Gastrocnemius medialis (tissue), 4 donors: Measurements from ENCODE around the gene GOLGA8S. TPM values are rescaled to one million over a fixed set of nuclear protein-coding genes. Genes with fewer than 3 reads are reported as not detected.

Experiments used
- ATAC-seq, 2 donors: fragments of 150-250 bp; one replicate each; pipeline ENCODE4 v1.9.1; 2016
- DNase-seq, 2 donors: peaks; one replicate each; pipeline ENCODE4 v3.0.0-alpha.2; 2019
- H3K27ac ChIP-seq, 4 donors: fragments of 200-600 bp; sonication (generic); 1 replicate in 1 of 4; 2 replicates in 3 of 4; pipeline ENCODE4 v1.5.1; 2016 to 2018; ENCODE audit warnings: mild to moderate bottlenecking in 2 of 4, moderate library complexity in 1 of 4
- H3K27me3 ChIP-seq, 3 donors: fragments of 200-600 bp; sonication (generic) in 2 of 3; 1 replicate in 1 of 3; 2 replicates in 2 of 3; pipeline versions ENCODE4 v1.5.1 to v1.6.0; 2016 to 2019; ENCODE audit warnings: mild to moderate bottlenecking in 1 of 3, moderate library complexity in 1 of 3
- H3K36me3 ChIP-seq, 2 donors: fragments of 200-600 bp; sonication (generic) in 1 of 2; one replicate each; pipeline ENCODE4 v1.5.1; 2017 to 2018
- H3K4me1 ChIP-seq, 2 donors: fragments of 200-600 bp; sonication (generic) in 1 of 2; one replicate each; pipeline ENCODE4 v1.5.1; 2016 to 2017; ENCODE audit warnings: mild to moderate bottlenecking in 2 of 2
- H3K4me3 ChIP-seq, 4 donors: fragments of 200-600 bp; sonication (generic) in 3 of 4; 1 replicate in 1 of 4; 2 replicates in 3 of 4; pipeline ENCODE4 v1.5.1; 2016 to 2019; ENCODE audit warnings: mild to moderate bottlenecking in 2 of 4
- H3K9me3 ChIP-seq, 3 donors: fragments of 200-600 bp; sonication (generic) in 2 of 3; 1 replicate in 1 of 3; 2 replicates in 2 of 3; pipeline ENCODE4 v1.5.1; 2016 to 2019
- POLR2A ChIP-seq, 2 donors: fragments of 450-650 bp; IDR thresholded peaks; one replicate each; pipeline ENCODE4 v1.6.1; 2017; ENCODE audit warnings: antibody characterized with exemption in 2 of 2, mild to moderate bottlenecking in 2 of 2, moderate library complexity in 2 of 2
- in situ Hi-C, 4 donors: fragments of 200-750 bp; cut with MboI; loops; one replicate each; pipeline versions ENCODE4 v1.15.0 to v1.8.0; 2017; ENCODE audit warnings: low sequenced_read_pairs in 4 of 4
- intact Hi-C: fragments of 100-400 bp; cut with DNase I; formaldehyde crosslinking; loops from one replicate; pipeline ENCODE4 v1.15.1; 2023; ENCODE audit warnings: low total_unique reads
- total RNA-seq, 4 donors: library from RNA; depleted of rRNA; stranded (reverse); fragments of >200 nt; gene quantifications; one replicate each; pipeline versions ENCODE4 v1.1.0 to v1.2.3, GENCODE V29; 2016
- TF ChIP-seq, protein P1 (sequence below), 5 experiments: fragments of 450-650 bp in 3 of 5; fragments of 200-600 bp in 2 of 5; sonication (generic) in 2 of 5; IDR thresholded peaks in 4 of 5; conservative IDR thresholded peaks in 1 of 5; 1 replicate in 4 of 5; 2 replicates in 1 of 5; pipeline ENCODE4 v1.5.1; 2016 to 2019; ENCODE audit warnings: antibody characterized with exemption in 5 of 5, mild to moderate bottlenecking in 3 of 5, moderate library complexity in 3 of 5

GOLGA8S gene
- total RNA-seq, 4 donors from 2014 or later = 0.20 TPM; not detected in 3

DNA sequence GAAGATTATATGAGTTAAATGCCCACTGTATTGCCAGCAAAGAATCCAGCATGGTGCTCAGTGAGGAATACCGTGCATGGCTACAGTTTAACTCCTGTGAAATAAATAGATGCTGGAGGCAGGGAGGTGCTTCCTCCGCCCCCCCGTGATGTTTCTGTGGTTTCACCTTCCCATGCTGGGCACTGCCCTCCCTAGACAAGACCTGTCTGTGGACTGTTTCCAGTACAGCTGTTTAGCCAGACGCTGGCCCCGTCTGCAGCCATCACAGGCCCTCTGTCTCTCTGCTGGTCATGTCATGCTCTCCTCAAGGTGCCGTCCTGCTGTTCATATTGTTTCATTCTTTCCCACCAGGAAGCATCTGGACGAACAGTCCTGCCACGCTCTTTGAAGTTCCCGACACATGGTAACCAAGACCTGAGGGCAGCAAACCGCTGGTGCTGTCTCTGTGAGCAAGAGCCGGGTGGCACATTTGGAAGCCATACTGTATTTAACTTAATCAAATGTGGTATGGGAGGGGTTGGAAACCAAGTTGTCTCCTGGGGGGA lies 31.4 kb downstream of the GOLGA8S start:
- Histone ChIP-seq H3K27me3 (no peaks in the 10 kb centered on the region), H3K4me3 (no peak overlapping the region), H3K36me3 (no peaks in the 10 kb centered on the region), H3K27ac (no peak overlapping the region), H3K4me1 (no peaks in the 10 kb centered on the region), H3K9me3 (no peaks in the 10 kb centered on the region)
- DNase-seq = no peak
- no peak for ATAC-seq
- intact Hi-C loops (no loop called here), in situ Hi-C loops (no loop called here)
- TF ChIP-seq, protein P1, sequence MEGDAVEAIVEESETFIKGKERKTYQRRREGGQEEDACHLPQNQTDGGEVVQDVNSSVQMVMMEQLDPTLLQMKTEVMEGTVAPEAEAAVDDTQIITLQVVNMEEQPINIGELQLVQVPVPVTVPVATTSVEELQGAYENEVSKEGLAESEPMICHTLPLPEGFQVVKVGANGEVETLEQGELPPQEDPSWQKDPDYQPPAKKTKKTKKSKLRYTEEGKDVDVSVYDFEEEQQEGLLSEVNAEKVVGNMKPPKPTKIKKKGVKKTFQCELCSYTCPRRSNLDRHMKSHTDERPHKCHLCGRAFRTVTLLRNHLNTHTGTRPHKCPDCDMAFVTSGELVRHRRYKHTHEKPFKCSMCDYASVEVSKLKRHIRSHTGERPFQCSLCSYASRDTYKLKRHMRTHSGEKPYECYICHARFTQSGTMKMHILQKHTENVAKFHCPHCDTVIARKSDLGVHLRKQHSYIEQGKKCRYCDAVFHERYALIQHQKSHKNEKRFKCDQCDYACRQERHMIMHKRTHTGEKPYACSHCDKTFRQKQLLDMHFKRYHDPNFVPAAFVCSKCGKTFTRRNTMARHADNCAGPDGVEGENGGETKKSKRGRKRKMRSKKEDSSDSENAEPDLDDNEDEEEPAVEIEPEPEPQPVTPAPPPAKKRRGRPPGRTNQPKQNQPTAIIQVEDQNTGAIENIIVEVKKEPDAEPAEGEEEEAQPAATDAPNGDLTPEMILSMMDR (IDR thresholded peaks at IDR 0.05 in 4 of 5, conservative IDR thresholded peaks at IDR 0.05 in 1 of 5) = no peak
- TF ChIP-seq POLR2A (IDR thresholded peaks at IDR 0.05) = no peak

DNA sequence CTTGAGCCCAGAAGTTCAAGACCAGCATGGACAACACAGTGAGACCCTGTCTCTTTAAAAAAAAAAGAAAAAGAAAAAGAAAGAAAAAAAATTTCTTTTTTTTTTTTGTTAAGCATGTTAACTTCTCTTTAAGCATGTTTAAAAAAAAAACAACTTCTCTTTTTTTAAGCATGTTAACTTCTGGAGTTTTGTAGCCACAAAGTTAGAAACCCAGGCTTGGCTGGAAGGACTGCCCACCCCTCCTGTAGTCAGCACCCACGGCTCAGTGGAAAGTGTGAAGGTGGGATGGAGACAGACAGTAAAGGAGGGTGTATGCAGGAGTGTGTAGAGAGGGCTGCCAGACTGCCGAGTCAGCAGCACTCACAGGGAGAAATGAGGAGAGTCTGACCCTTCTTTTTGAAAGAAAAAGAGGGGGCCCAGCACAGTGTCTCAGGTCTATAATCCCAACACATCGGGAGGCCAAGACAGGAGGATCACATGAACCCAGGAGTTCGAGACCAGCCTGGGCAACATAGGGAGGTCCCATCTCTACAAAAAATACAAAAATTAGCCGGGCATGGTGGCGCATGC lies 33.2 kb downstream of the GOLGA8S start:
- in situ Hi-C loops = no loop called here
- no peaks in the 10 kb centered on the region for H3K9me3 ChIP-seq
- H3K36me3 ChIP-seq = no peaks in the 10 kb centered on the region
- ATAC-seq (no peak), DNase-seq (no peak)
- intact Hi-C loops = no loop called here
- H3K27me3 ChIP-seq = no peaks in the 10 kb centered on the region
- no peaks in the 10 kb centered on the region for H3K4me1 ChIP-seq
- TF ChIP-seq POLR2A (IDR thresholded peaks at IDR 0.05) = no peak
- TF ChIP-seq, protein P1 (IDR thresholded peaks at IDR 0.05 in 4 of 5, conservative IDR thresholded peaks at IDR 0.05 in 1 of 5) = no peak
- no peak overlapping the region for H3K27ac ChIP-seq
- no peak overlapping the region for H3K4me3 ChIP-seq

DNA sequence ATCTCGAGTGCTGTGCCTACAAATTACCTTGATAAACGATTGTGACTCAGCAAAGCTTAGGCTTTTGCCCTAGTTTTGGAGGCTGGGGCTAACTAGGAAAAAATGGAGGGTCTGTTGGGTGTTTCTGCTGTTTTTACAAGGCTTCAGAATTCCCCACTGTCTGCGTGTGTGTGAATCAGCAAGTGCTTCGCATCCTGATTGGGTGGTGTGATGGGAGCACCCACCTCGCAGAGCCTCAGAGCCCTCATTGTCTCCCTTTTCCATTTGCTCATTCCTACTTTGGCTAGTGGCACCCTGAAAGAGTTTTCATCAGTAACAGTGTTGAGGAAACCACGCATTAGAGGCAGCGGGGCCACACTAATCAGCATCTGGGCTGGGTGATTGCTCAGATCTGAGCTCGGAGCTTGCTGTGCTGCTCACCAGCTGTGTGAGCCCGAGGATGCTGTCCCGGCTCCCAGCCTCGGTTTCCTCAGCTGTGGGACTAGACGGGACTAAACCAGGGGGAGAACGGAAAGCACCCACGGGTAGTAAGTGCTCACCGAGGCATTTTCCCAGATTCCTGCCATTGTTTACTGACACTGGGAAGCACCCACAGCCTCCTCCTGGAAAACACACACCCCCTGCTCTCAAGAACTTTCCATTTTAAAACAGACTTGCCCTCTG lies 40.6 kb downstream of the GOLGA8S start:
- H3K9me3 ChIP-seq = no peaks in the 10 kb centered on the region
- no peak for DNase-seq
- no peak overlapping the region for H3K4me3 ChIP-seq
- TF ChIP-seq POLR2A (IDR thresholded peaks at IDR 0.05) = no peak
- TF ChIP-seq, protein P1 (IDR thresholded peaks at IDR 0.05 in 4 of 5, conservative IDR thresholded peaks at IDR 0.05 in 1 of 5) = no peak
- no peak for ATAC-seq
- H3K27me3 ChIP-seq = no peaks in the 10 kb centered on the region
- H3K4me1 ChIP-seq = no peaks in the 10 kb centered on the region
- H3K27ac ChIP-seq = no peak overlapping the region
- in situ Hi-C loops = no loop called here
- intact Hi-C loops = no loop called here
- no peaks in the 10 kb centered on the region for H3K36me3 ChIP-seq

DNA sequence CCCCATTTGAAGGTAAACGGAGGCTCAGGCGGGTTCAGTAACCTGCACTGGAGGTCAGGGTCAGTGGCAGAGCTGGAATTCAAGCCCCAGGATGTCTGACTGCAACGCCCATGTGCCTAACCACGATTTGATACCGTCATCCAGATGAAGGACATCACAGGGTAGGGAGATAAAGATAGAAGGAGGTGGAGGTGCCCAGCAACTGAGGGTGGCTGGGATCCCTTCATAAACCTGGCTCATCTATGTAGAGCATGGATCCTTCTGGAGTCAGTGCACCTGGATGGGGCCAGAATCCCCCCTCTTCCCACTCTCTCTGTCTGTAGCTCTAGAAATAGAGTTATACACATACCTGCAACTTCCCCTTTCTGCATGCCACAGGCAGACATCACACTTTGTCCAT lies 41.3 kb downstream of the GOLGA8S start:
- no peak for DNase-seq
- intact Hi-C loops (no loop called here), in situ Hi-C loops (no loop called here)
- H3K4me3 ChIP-seq = no peak overlapping the region
- H3K36me3 ChIP-seq = no peaks in the 10 kb centered on the region
- no peak for ATAC-seq
- H3K27ac ChIP-seq = no peak overlapping the region
- H3K4me1 ChIP-seq = no peaks in the 10 kb centered on the region
- no peaks in the 10 kb centered on the region for H3K9me3 ChIP-seq
- TF ChIP-seq, protein P1 (IDR thresholded peaks at IDR 0.05 in 4 of 5, conservative IDR thresholded peaks at IDR 0.05 in 1 of 5) = no peak
- no peak for TF ChIP-seq POLR2A (IDR thresholded peaks at IDR 0.05)
- H3K27me3 ChIP-seq = no peaks in the 10 kb centered on the region
